Sigmoid colon (tissue), 7 donors: ENCODE results near the gene POLG. TPM values are rescaled to one million over a fixed set of nuclear protein-coding genes. Genes with fewer than 3 reads are reported as not detected.
A peak's percentile ranks its signal among the peaks of the same experiment; 100 is the strongest.

Experiments
- DNase-seq: peaks from one replicate; pipeline ENCODE4 v3.0.0-alpha.2; 2019
- H3K27ac ChIP-seq, 4 donors: fragments of 200-600 bp; sonication (generic); one replicate each; pipeline ENCODE4 v1.5.1; 2016 to 2019; ENCODE audit warnings: mild to moderate bottlenecking in 1 of 4
- H3K27me3 ChIP-seq, 3 donors: fragments of 200-600 bp; sonication (generic); one replicate each; pipeline ENCODE4 v1.5.1; 2019; ENCODE audit warnings: mild to moderate bottlenecking in 1 of 3
- H3K36me3 ChIP-seq, 4 donors: fragments of 200-600 bp; sonication (generic); one replicate each; pipeline ENCODE4 v1.5.1; 2016 to 2019
- H3K4me1 ChIP-seq, 4 donors: fragments of 200-600 bp; sonication (generic); one replicate each; pipeline ENCODE4 v1.5.1; 2017 to 2019
- H3K4me3 ChIP-seq, 4 donors: fragments of 200-600 bp; sonication (generic); one replicate each; pipeline ENCODE4 v1.5.1; 2017 to 2019; ENCODE audit warnings: mild to moderate bottlenecking in 2 of 4, moderate library complexity in 1 of 4
- H3K9me3 ChIP-seq, 4 donors: fragments of 200-600 bp in 3 of 4; sonication (generic) in 3 of 4; one replicate each; pipeline versions ENCODE4 v1.5.1 to v1.6.1; 2013 to 2019
- EP300 ChIP-seq, 4 donors: sonication (generic); formaldehyde crosslinking; IDR thresholded peaks; one replicate each; pipeline ENCODE4 v1.6.1; 2017; ENCODE audit warnings: antibody characterized with exemption in 4 of 4
- POLR2A ChIP-seq, 2 donors: fragments of 450-650 bp; IDR thresholded peaks; one replicate each; pipeline ENCODE4 v1.6.1; 2016; ENCODE audit warnings: antibody characterized with exemption in 2 of 2, mild to moderate bottlenecking in 2 of 2, moderate library complexity in 2 of 2
- POLR2AphosphoS5 ChIP-seq, 4 donors: sonication (generic); formaldehyde crosslinking; IDR thresholded peaks; one replicate each; pipeline ENCODE4 v1.6.1; 2017; ENCODE audit warnings: antibody characterized with exemption in 4 of 4
- WGBS, 2 donors: extraction: QIAGEN DNeasy Blood & Tissue Kit; methylation state at CpG; one replicate each; pipeline ENCODE4 v1.1.7; 2013; 5-methylcytosine and 5-hydroxymethylcytosine counted together
- intact Hi-C: fragments of 100-400 bp; cut with DNase I; formaldehyde crosslinking; loops from one replicate; pipeline ENCODE4 v1.15.1; 2023
- polyA plus RNA-seq, 3 donors: library from polyadenylated mRNA; stranded (reverse); fragments of 200-250 nt; gene quantifications; one replicate each; pipeline ENCODE4 v1.2.3, GENCODE V29; 2013
- total RNA-seq, 4 donors: library from RNA; depleted of rRNA; stranded (reverse); fragments of >200 nt; gene quantifications; one replicate each; pipeline ENCODE4 v1.1.0, GENCODE V29; 2016
- TF ChIP-seq, protein P1 (sequence below), 4 experiments: fragments of 450-650 bp in 3 of 4; fragments of 200-600 bp in 1 of 4; IDR thresholded peaks; one replicate each; pipeline ENCODE4 v1.5.1; 2016 to 2019; ENCODE audit warnings: antibody characterized with exemption in 4 of 4, mild to moderate bottlenecking in 3 of 4, moderate library complexity in 2 of 4
- donor health status: healthy with polysubstance abuse.
- donor health status: Bipolar disorder and iron deficiency.
- donor health status: healthy.

The POLG gene
- total and polyA plus RNA-seq, 7 donors: 25.2 to 43.4 (median 38.5) TPM

DNA sequence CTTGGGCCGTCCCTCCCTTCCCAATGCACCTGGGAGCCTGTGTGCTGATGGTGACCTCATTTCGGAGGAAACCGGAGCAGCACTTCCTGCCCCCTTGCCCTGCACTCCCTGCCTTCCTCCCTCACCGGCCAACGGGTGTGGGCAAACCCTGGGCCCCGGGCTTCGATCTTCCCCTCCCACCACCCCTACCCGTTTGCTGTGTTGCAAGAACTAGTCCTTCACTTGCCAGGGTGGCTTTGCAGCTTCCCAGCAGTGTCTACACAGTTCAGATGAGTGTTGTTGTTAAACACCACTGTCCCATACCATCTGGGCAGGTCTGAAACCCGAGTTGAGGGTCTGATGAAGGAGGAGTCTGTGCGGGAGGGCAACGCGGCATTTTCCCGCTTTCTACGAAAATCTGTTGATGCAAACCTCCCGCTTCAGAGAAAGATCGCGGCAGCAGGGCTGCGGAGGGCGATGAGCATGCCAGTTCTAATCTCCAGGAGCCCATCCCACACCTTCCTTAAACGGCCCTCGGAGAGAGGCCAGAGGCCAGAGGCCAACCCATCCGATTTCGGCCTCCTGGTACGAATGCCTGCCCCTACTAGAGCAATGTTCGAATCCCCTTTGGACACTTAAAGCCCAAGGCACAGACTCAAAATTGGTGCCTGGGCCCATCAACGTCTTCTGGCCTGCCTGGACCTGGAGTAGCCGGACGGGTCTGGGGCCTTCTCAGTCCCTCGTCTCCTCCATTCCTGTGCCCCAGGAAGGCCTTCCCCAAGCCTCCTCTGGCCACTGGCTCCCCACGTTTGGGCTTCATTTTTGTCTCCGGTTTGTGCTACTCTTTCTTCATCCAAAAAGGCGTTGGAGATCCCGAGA, 35.7 kb upstream of the POLG start:
- no peaks in the 10 kb centered on the region for H3K9me3 ChIP-seq
- peaks cover 0 to 30% (median 24%) of the 10 kb centered on the region in 4 donors for H3K4me1 ChIP-seq
- intact Hi-C loops: no loop called here
- DNase-seq: no peak
- TF ChIP-seq EP300 (IDR thresholded peaks at IDR 0.05) (no peak), POLR2A (IDR thresholded peaks at IDR 0.05) (no peak), POLR2AphosphoS5 (IDR thresholded peaks at IDR 0.05) (no peak)
- TF ChIP-seq, protein P1, sequence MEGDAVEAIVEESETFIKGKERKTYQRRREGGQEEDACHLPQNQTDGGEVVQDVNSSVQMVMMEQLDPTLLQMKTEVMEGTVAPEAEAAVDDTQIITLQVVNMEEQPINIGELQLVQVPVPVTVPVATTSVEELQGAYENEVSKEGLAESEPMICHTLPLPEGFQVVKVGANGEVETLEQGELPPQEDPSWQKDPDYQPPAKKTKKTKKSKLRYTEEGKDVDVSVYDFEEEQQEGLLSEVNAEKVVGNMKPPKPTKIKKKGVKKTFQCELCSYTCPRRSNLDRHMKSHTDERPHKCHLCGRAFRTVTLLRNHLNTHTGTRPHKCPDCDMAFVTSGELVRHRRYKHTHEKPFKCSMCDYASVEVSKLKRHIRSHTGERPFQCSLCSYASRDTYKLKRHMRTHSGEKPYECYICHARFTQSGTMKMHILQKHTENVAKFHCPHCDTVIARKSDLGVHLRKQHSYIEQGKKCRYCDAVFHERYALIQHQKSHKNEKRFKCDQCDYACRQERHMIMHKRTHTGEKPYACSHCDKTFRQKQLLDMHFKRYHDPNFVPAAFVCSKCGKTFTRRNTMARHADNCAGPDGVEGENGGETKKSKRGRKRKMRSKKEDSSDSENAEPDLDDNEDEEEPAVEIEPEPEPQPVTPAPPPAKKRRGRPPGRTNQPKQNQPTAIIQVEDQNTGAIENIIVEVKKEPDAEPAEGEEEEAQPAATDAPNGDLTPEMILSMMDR (IDR thresholded peaks at IDR 0.05): no peak
- H3K4me3 ChIP-seq: peak overlapping the region in 1 of 4 donors; percentile 30
- no peaks in the 10 kb centered on the region for H3K36me3 ChIP-seq
- no peak overlapping the region for H3K27ac ChIP-seq
- 10 to 15% methylated on average over 33 of the region's 33 CpGs for WGBS, 2 donors
- peaks cover 69 to 100% (median 99%) of the 10 kb centered on the region in 3 donors for H3K27me3 ChIP-seq

DNA sequence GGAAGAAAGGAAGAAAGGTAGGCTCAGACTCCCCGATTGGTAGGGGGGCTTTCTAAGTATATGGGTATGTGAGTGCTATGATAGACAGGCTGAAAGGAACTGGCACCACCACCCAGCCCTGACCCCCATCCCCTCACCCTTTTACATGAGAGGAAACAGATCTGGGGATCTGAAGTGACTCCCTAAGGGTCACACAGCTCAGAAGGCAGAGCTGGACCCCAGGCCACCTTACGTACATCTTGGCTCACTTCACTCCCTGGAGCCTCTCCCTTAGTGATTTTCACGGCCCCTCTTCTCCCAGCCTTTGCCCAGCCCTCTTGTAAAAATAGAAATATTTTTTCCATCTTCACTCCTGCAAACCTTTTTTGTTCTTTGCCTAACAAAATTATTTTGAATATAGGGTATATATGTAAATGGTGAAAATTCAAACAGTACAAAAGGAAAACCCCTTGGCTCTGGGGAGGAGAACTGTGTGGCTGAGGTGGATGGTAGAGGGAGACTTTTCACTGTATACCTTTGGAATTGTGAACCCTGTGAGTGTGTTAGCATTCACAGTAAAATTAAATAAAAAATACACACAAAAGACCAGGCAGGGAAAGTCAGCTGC, 34.8 kb upstream of the POLG start:
- 18 to 23% methylated on average over 3 of the region's 3 CpGs for WGBS, 2 donors
- DNase-seq: no peak
- H3K27me3 ChIP-seq: peaks cover 76 to 100% (median 99%) of the 10 kb centered on the region in 3 donors

DNA sequence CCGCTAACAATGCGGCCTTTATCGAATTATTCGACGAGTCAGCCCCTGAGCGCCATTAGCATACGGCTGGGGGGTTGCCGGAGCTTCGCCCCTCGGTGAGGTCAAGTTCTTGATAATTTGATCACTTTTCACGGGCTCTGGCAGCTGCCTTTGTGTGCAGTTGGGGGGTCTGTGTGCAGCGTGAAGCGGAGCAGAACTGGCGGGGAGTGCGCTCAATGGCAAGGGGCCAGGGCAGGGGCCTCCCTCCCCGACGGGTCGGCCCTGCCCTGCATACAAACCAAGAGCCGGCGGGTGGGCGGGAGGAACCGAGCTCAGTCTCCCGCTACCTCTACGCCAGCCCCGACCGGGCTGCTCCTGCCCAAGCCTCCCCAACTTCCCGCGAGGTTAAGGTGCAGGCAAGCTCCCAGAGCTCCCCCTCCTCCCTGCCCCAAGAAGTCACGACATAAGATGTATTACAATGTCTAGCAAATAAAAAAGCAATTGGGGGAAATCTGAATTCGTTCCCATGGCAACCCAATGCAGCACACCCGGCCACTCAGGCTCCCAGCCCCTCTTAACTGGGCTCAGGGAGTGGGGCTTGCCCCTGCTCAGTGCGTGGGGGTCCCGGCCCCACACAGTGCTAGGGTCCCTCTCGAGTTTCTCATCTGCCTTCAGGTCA, 34.1 kb upstream of the POLG start:
- Histone ChIP-seq H3K27me3 (peaks cover 83 to 100% (median 99%) of the 10 kb centered on the region in 3 donors), H3K27ac (no peak overlapping the region), H3K9me3 (no peaks in the 10 kb centered on the region), H3K4me1 (peaks cover 0 to 30% (median 24%) of the 10 kb centered on the region in 4 donors), H3K36me3 (no peaks in the 10 kb centered on the region), H3K4me3 (no peak overlapping the region)
- TF ChIP-seq EP300 (IDR thresholded peaks at IDR 0.05) (no peak), POLR2A (IDR thresholded peaks at IDR 0.05) (no peak), POLR2AphosphoS5 (IDR thresholded peaks at IDR 0.05) (no peak)
- TF ChIP-seq, protein P1 (IDR thresholded peaks at IDR 0.05): no peak
- intact Hi-C loops: no loop called here
- 3 to 6% methylated on average over 34 of the region's 34 CpGs for WGBS, 2 donors
- DNase-seq: no peak

More for the DNA sequence above, 34.8 kb upstream of the POLG start:
- Histone ChIP-seq H3K4me1 (peaks cover 0 to 30% (median 24%) of the 10 kb centered on the region in 4 donors), H3K36me3 (no peaks in the 10 kb centered on the region), H3K27ac (no peak overlapping the region), H3K4me3 (no peak overlapping the region), H3K9me3 (no peaks in the 10 kb centered on the region)
- intact Hi-C loops: no loop called here
- no peak for TF ChIP-seq POLR2A (IDR thresholded peaks at IDR 0.05)
- TF ChIP-seq, protein P1 (IDR thresholded peaks at IDR 0.05): no peak
- TF ChIP-seq POLR2AphosphoS5 (IDR thresholded peaks at IDR 0.05): no peak
- no peak for TF ChIP-seq EP300 (IDR thresholded peaks at IDR 0.05)

DNA sequence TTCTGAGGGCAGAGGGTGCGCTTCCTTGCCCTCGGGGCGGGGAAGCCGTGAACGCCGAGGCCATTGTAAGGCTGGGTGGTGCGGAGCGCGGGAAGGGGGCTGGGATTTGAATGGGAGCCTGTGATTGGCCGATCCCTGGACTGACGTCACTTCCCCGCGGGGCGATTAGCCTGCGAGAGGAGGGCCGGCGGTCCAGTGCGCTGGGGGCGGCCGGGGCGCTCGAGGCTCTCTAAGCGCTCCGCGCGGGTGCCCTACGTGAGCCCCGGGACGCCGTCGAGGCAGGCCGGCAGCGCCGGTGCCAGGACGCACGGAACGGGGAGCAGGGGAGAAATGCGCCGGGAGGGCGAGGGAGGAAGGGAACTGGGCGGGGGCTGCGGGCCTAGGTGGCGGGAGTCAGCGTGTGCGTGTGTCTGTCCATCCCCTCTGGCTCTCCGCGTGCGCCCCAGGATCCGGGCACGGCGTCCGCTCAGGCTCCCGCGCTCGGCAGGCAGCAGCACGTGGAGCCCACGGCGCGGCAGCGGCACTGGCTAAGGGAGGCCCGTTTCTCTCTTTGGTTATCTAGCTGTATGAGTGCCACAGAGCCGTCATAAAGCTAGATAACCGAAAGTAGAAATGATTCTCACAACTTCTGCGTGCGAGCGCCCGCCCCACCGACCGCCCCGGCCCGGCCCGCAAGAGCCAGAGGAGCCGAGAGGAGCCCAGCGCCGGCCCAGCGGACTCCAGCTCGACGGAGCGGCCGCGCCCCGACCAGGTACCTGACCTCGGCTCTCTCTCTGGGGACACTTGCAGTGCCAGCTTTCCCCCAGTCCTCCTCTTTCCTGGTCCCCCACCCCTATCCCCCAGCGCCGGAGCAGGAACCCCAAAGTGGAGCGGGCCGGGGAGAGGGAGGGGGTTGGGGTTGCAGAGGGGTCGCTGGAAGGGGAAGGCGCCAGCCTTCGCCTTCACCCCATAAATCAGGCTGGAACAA, 33.1 kb upstream of the POLG start:
- H3K4me3 ChIP-seq: peak overlapping the region in 1 of 4 donors; percentile 19
- no peaks in the 10 kb centered on the region for H3K36me3 ChIP-seq
- WGBS, 2 donors: 5 to 11% methylated on average over 90 of the region's 90 CpGs
- H3K27ac ChIP-seq: no peak overlapping the region
- DNase-seq: no peak
- intact Hi-C loops: no loop called here
- no peaks in the 10 kb centered on the region for H3K9me3 ChIP-seq
- peaks cover 0 to 33% (median 25%) of the 10 kb centered on the region in 4 donors for H3K4me1 ChIP-seq
- TF ChIP-seq, protein P1 (IDR thresholded peaks at IDR 0.05): no peak
- TF ChIP-seq POLR2A (IDR thresholded peaks at IDR 0.05) (no peak), EP300 (IDR thresholded peaks at IDR 0.05) (no peak)
- H3K27me3 ChIP-seq: peaks cover 83 to 100% (median 100%) of the 10 kb centered on the region in 3 donors
